NCI-H510A (cell line): Measurements from ENCODE around the gene SKIDA1.

Source experiments
- DNase-seq: peaks from one replicate; lab custom pipeline; 2025; lab: John Stamatoyannopoulos, UW

Gene SKIDA1

GRCh38 chr10:21479570-21480315 is 45.7 kb downstream of the SKIDA1 start:
- no peak for DNase-seq

GRCh38 chr10:21475393-21475792 is 50.1 kb downstream of the SKIDA1 start:
- DNase-seq, result peak; percentile 10

- no peak for DNase-seq
These were observed 51.9 kb downstream of the SKIDA1 start for GRCh38 chr10:21473541-21473940.

GRCh38 chr10:21473135-21473534 is 52.3 kb downstream of the SKIDA1 start:
- DNase-seq, result no peak

- DNase-seq, result no peak
These were observed 57.4 kb downstream of the SKIDA1 start for GRCh38 chr10:21468086-21468485.

GRCh38 chr10:21467633-21468032 is 57.8 kb downstream of the SKIDA1 start:
- no peak for DNase-seq

GRCh38 chr10:21464134-21464533 is 61.3 kb downstream of the SKIDA1 start:
- DNase-seq, result no peak
